ENCODE results near the gene FOXP4. TPM values are rescaled to one million over a fixed set of nuclear protein-coding genes. Genes with fewer than 3 reads are reported as not detected.

Gene FOXP4
- total RNA-seq, 2 experiments from 2014 or later: 4.8 to 5.3 TPM

DNA sequence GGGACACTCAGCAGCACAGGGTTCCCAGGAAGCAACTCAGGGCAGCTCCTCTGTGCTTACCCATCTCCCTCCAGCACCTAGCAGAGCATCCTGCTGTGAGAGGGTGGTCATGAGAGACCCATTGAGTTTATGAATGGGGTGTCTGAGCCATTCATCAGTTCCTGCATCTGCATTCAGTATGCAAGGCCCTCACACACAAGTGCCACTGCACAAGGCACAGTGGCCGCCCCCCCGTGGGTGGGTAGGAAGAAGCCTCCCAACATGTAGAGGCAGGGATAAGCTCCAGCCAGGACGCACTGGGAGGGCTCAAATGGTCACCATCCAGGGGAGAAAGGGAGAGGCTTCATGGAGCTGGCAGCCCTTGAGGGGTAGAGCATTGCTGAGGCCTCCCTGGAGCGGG is 43.0 kb downstream of the FOXP4 start:
- no peak overlapping the region for H3K27ac Mint-ChIP-seq

GRCh38 chr6:41589636-41590622 is 43.7 kb downstream of the FOXP4 start:
- peaks cover 2% of the 10 kb centered on the region for H3K4me1 Mint-ChIP-seq
- no peaks in the 10 kb centered on the region for H3K36me3 Mint-ChIP-seq (ENCODE audit: low read depth)
- ChIA-PET POLR2A (no interaction called here), CTCF (interaction anchor here (0.9 to 1.5 kb wide), 7 partner anchors 9 to 241 kb away, joined by 3 to 5 read pairs (median 3); no protein-coding TSS in a partner anchor)
- DNase-seq: no peak
- no peaks in the 10 kb centered on the region for H3K27me3 Mint-ChIP-seq
- no peaks in the 10 kb centered on the region for H3K9me3 Mint-ChIP-seq
- no peak overlapping the region for H3K4me3 Mint-ChIP-seq
- H3K27ac Mint-ChIP-seq: no peak overlapping the region

More for the DNA sequence above, 43.0 kb downstream of the FOXP4 start:
- no peak for DNase-seq
- no peaks in the 10 kb centered on the region for H3K36me3 Mint-ChIP-seq (ENCODE audit: low read depth)
- ChIA-PET POLR2A (no interaction called here), CTCF (interaction anchor here (0.5 to 1.5 kb wide), 6 partner anchors 10 to 240 kb away, joined by 3 to 5 read pairs (median 3); no protein-coding TSS in a partner anchor)
- H3K9me3 Mint-ChIP-seq: no peaks in the 10 kb centered on the region
- no peaks in the 10 kb centered on the region for H3K27me3 Mint-ChIP-seq
- no peak overlapping the region for H3K4me3 Mint-ChIP-seq
- peaks cover 2% of the 10 kb centered on the region for H3K4me1 Mint-ChIP-seq

GRCh38 chr6:41591122-41591521 is 44.9 kb downstream of the FOXP4 start:
- ChIA-PET POLR2A (no interaction called here), CTCF (interaction anchor here (0.6 to 1.4 kb wide), 4 partner anchors 11 to 166 kb away, joined by 3 read pairs; no protein-coding TSS in a partner anchor)
- no peaks in the 10 kb centered on the region for H3K27me3 Mint-ChIP-seq
- DNase-seq: no peak
- no peaks in the 10 kb centered on the region for H3K9me3 Mint-ChIP-seq
- no peak overlapping the region for H3K27ac Mint-ChIP-seq
- H3K36me3 Mint-ChIP-seq (ENCODE audit: low read depth): no peaks in the 10 kb centered on the region
- H3K4me3 Mint-ChIP-seq: no peak overlapping the region
- no peaks in the 10 kb centered on the region for H3K4me1 Mint-ChIP-seq

DNA sequence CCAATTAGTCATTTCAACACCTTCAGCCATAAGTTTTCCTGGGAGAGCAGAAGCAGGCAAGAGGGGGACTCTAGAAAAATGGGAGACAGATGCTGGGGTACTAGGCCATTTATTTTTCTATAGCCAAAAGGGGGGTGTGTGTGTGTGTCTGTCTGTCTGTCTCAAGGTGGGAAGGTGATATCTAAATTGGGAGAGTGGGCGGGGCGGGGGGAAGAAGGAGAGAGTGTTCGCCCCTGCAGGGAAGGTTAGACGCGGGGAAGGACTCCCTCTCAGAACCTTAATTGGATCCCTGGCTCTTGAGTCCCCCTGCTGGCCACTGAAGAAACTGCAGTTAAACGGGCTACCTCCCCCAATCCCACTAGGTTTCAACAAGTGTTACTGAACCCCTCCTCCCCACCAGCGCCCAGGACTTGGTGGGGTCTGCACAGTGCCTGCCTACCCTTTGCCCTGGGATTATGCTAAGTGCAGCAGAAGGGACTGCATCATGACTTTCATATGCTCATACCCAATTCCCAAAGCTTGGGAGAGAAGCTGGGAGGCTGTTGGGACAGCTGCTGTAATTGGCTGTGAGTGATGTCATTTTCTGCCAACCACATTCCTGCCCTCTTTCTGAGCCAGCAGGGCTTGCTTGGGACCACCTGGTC is 45.8 kb downstream of the FOXP4 start:
- DNase-seq: peak; percentile 80
- POLR2A ChIA-PET: interaction anchor here (0.5 kb wide), 1 partner anchor 159 kb away, joined by 9 read pairs; no protein-coding TSS in a partner anchor
- Mint-ChIP-seq H3K4me3 (no peak overlapping the region), H3K27me3 (no peaks in the 10 kb centered on the region), H3K36me3 (ENCODE audit: low read depth) (no peaks in the 10 kb centered on the region), H3K27ac (no peak overlapping the region), H3K4me1 (no peaks in the 10 kb centered on the region), H3K9me3 (no peaks in the 10 kb centered on the region)
- CTCF ChIA-PET: interaction anchor here (0.6 to 0.9 kb wide), 3 partner anchors 78 to 171 kb away, joined by 3 to 4 read pairs (median 3); no protein-coding TSS in a partner anchor

- Mint-ChIP-seq H3K9me3 (no peaks in the 10 kb centered on the region), H3K4me1 (no peaks in the 10 kb centered on the region), H3K27ac (no peak overlapping the region), H3K4me3 (no peak overlapping the region), H3K27me3 (no peaks in the 10 kb centered on the region), H3K36me3 (ENCODE audit: low read depth) (no peaks in the 10 kb centered on the region)
- POLR2A ChIA-PET: no interaction called here
- CTCF ChIA-PET: no interaction called here
- DNase-seq: no peak
These were observed 47.2 kb downstream of the FOXP4 start for GRCh38 chr6:41593406-41593805.

DNA sequence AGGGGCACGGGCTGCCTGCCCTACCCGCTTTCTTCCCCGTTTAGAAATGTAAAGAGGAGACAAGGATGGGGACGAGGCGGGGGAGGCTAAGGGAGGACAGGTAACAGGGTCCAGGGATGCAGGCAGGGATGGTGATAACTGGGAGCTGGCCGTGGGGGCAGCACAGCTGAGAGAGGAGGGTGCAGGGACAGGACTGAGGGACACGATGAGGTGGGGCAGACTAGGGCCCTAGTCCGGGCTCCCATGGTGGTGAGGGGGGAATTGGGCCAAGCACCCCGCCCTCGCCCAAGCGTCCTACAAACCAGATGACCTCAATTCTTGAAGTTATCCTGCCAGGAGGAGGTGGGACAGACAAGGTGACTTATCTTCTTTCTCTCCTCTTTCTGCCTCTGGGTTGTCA is 47.7 kb downstream of the FOXP4 start:
- Mint-ChIP-seq H3K27me3 (no peaks in the 10 kb centered on the region), H3K4me3 (no peak overlapping the region), H3K27ac (no peak overlapping the region), H3K9me3 (no peaks in the 10 kb centered on the region), H3K4me1 (no peaks in the 10 kb centered on the region), H3K36me3 (ENCODE audit: low read depth) (no peaks in the 10 kb centered on the region)
- ChIA-PET POLR2A (no interaction called here), CTCF (no interaction called here)
- DNase-seq: no peak

- POLR2A ChIA-PET: no interaction called here
- Mint-ChIP-seq H3K4me1 (no peaks in the 10 kb centered on the region), H3K9me3 (no peaks in the 10 kb centered on the region)
These were observed 48.1 kb downstream of the FOXP4 start for GRCh38 chr6:41594326-41594725.

GRCh38 chr6:41594766-41595165 is 48.6 kb downstream of the FOXP4 start:
- Mint-ChIP-seq H3K4me1 (no peaks in the 10 kb centered on the region), H3K4me3 (no peak overlapping the region), H3K27me3 (no peaks in the 10 kb centered on the region), H3K27ac (no peak overlapping the region), H3K36me3 (ENCODE audit: low read depth) (no peaks in the 10 kb centered on the region), H3K9me3 (no peaks in the 10 kb centered on the region)
- no peak for DNase-seq
- ChIA-PET CTCF (interaction anchor here (1.1 to 1.7 kb wide), 4 partner anchors 15 to 178 kb away, joined by 3 to 5 read pairs (median 3); no protein-coding TSS in a partner anchor), POLR2A (no interaction called here)

More at GRCh38 chr6:41594326-41594725, 48.1 kb downstream of the FOXP4 start:
- Mint-ChIP-seq H3K27me3 (no peaks in the 10 kb centered on the region), H3K27ac (no peak overlapping the region), H3K4me3 (no peak overlapping the region), H3K36me3 (ENCODE audit: low read depth) (no peaks in the 10 kb centered on the region)
- CTCF ChIA-PET: interaction anchor here (1.1 to 1.7 kb wide), 2 partner anchors 89 to 178 kb away, joined by 3 to 5 read pairs; no protein-coding TSS in a partner anchor
- DNase-seq: no peak

- Mint-ChIP-seq H3K9me3 (no peaks in the 10 kb centered on the region), H3K27ac (no peak overlapping the region), H3K4me3 (no peak overlapping the region), H3K36me3 (ENCODE audit: low read depth) (no peaks in the 10 kb centered on the region), H3K27me3 (no peaks in the 10 kb centered on the region), H3K4me1 (no peaks in the 10 kb centered on the region)
- POLR2A ChIA-PET: no interaction called here
- CTCF ChIA-PET: interaction anchor here (0.6 to 1.7 kb wide), 6 partner anchors 11 to 520 kb away, joined by 3 to 5 read pairs (median 3); no protein-coding TSS in a partner anchor
- DNase-seq: no peak
These were observed 49.0 kb downstream of the FOXP4 start for GRCh38 chr6:41595166-41595565.

GRCh38 chr6:41596096-41596685 is 50.0 kb downstream of the FOXP4 start:
- CTCF ChIA-PET: interaction anchor here (0.9 to 1.3 kb wide), 3 partner anchors 13 to 171 kb away, joined by 3 read pairs; no protein-coding TSS in a partner anchor
- no peaks in the 10 kb centered on the region for H3K36me3 Mint-ChIP-seq (ENCODE audit: low read depth)
- DNase-seq: no peak
- H3K4me1 Mint-ChIP-seq: no peaks in the 10 kb centered on the region
- no peaks in the 10 kb centered on the region for H3K27me3 Mint-ChIP-seq
- H3K27ac Mint-ChIP-seq: no peak overlapping the region
- H3K9me3 Mint-ChIP-seq: no peaks in the 10 kb centered on the region
- no peak overlapping the region for H3K4me3 Mint-ChIP-seq
- POLR2A ChIA-PET: no interaction called here

GRCh38 chr6:41596807-41597206 is 50.6 kb downstream of the FOXP4 start:
- CTCF ChIA-PET: interaction anchor here (0.9 kb wide), 1 partner anchor 171 kb away, joined by 3 read pairs; no protein-coding TSS in a partner anchor

DNA sequence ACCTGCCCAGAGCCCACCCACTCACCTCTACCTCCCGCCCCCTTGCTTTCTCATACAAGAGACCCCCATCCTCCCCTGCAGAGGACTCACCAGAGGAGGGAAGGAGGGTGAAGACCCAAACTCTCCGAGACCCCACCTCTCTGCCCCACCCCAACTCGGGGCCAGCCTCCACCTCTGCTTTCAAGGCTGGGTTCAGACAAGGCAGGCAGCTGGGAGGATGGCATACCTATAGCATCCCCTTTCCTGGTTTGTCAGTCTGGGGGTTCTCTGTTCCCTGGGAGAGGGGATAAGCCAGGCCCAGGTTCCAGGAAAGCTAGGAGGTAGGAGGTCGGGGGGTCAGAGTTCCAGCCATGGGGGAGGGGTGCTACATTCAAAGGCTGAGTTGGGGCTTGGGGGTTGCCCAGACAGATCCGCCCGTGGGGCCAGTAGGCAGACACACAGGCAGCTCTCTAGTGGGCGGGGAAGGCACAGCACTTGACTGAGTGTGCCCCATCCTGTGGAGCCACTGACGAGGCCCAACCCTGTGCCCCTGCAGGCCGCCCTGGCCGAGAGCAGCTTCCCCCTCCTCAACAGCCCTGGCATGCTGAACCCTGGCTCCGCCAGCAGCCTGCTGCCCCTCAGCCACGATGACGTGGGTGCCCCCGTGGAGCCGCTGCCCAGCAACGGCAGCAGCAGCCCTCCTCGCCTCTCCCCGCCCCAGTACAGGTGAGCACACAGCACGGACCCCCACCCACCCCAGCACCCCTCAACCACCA is 51.2 kb downstream of the FOXP4 start:
- H3K27me3 Mint-ChIP-seq: no peaks in the 10 kb centered on the region
- H3K36me3 Mint-ChIP-seq (ENCODE audit: low read depth): no peaks in the 10 kb centered on the region
- H3K27ac Mint-ChIP-seq: no peak overlapping the region
- CTCF ChIA-PET: interaction anchor here (0.6 kb wide), 1 partner anchor 12 kb away, joined by 4 read pairs; no protein-coding TSS in a partner anchor
- no peak overlapping the region for H3K4me3 Mint-ChIP-seq
- POLR2A ChIA-PET: interaction anchor here (0.5 kb wide), 1 partner anchor 65 kb away, joined by 3 read pairs; no protein-coding TSS in a partner anchor
- no peak for DNase-seq
- no peaks in the 10 kb centered on the region for H3K4me1 Mint-ChIP-seq
- no peaks in the 10 kb centered on the region for H3K9me3 Mint-ChIP-seq

More at GRCh38 chr6:41596807-41597206, 50.6 kb downstream of the FOXP4 start:
- no peak for DNase-seq
- no peaks in the 10 kb centered on the region for H3K4me1 Mint-ChIP-seq
- POLR2A ChIA-PET: interaction anchor here (0.5 kb wide), 1 partner anchor 65 kb away, joined by 3 read pairs; no protein-coding TSS in a partner anchor
- no peaks in the 10 kb centered on the region for H3K27me3 Mint-ChIP-seq
- H3K27ac Mint-ChIP-seq: no peak overlapping the region
- no peak overlapping the region for H3K4me3 Mint-ChIP-seq
- no peaks in the 10 kb centered on the region for H3K36me3 Mint-ChIP-seq (ENCODE audit: low read depth)
- no peaks in the 10 kb centered on the region for H3K9me3 Mint-ChIP-seq

All from activated CD4-positive, alpha-beta T cell treated with anti-CD3 and anti-CD28 coated beads, Interleukin-2, amount 10 ng/mL, durations not matched to agents 7 days and 5 days (primary cell).